Transverse colon (tissue), 4 donors: ENCODE measurements around the gene ST3GAL6. TPM values are rescaled to one million over a fixed set of nuclear protein-coding genes. Genes with fewer than 3 reads are reported as not detected.

Experiments
- DNase-seq: peaks from one replicate; pipeline ENCODE4 v3.0.0-alpha.2; 2019
- H3K27ac ChIP-seq, 4 donors: fragments of 200-600 bp; sonication (generic); 2 replicates each; pipeline ENCODE4 v1.5.1; 2016 to 2018; ENCODE audit warnings: inconsistent platforms in 4 of 4
- H3K27me3 ChIP-seq: fragments of 200-600 bp; sonication (generic); 2 replicates; pipeline ENCODE4 v1.5.1; 2017; ENCODE audit warnings: inconsistent platforms
- H3K36me3 ChIP-seq, 4 donors: fragments of 200-600 bp; sonication (generic); 2 replicates each; pipeline ENCODE4 v1.5.1; 2017 to 2019; ENCODE audit warnings: inconsistent platforms in 4 of 4
- H3K4me1 ChIP-seq, 4 donors: fragments of 200-600 bp; sonication (generic); 2 replicates each; pipeline ENCODE4 v1.5.1; 2017 to 2020; ENCODE audit warnings: inconsistent platforms in 4 of 4
- H3K4me3 ChIP-seq, 4 donors: fragments of 200-600 bp; sonication (generic); 1 replicate in 1 of 4; 2 replicates in 3 of 4; pipeline versions ENCODE4 v1.5.1 to v1.6.1; 2017 to 2019; ENCODE audit warnings: inconsistent platforms in 4 of 4
- H3K9me3 ChIP-seq, 2 donors: fragments of 200-600 bp; sonication (generic); 2 replicates each; pipeline ENCODE4 v1.5.1; 2017 to 2019; ENCODE audit warnings: inconsistent platforms in 2 of 2
- CTCF ChIP-seq, 5 experiments: fragments of 200-600 bp in 3 of 5; fragments of 450-650 bp in 2 of 5; sonication (generic) in 3 of 5; IDR thresholded peaks; 1 replicate in 2 of 5; 2 replicates in 3 of 5; pipeline ENCODE4 v1.5.1; 2016 to 2017; ENCODE audit warnings: antibody characterized with exemption in 5 of 5, inconsistent platforms in 3 of 5, mild to moderate bottlenecking in 2 of 5, moderate library complexity in 1 of 5
- EP300 ChIP-seq: sonication (generic); formaldehyde crosslinking; IDR thresholded peaks from one replicate; pipeline ENCODE4 v1.6.1; 2017; ENCODE audit warnings: antibody characterized with exemption, low read depth
- POLR2A ChIP-seq: fragments of 450-650 bp; IDR thresholded peaks from one replicate; pipeline ENCODE4 v1.6.1; 2016; ENCODE audit warnings: antibody characterized with exemption, mild to moderate bottlenecking, moderate library complexity
- POLR2AphosphoS5 ChIP-seq, 3 donors: sonication (generic); formaldehyde crosslinking; IDR thresholded peaks; one replicate each; pipeline ENCODE4 v1.6.1; 2016; ENCODE audit warnings: antibody characterized with exemption in 3 of 3
- WGBS, 2 donors: methylation state at CpG; one replicate each; pipeline ENCODE4 v1.1.5; 2018; ENCODE audit warnings: low coverage in 1 of 2; 5-methylcytosine and 5-hydroxymethylcytosine counted together
- in situ Hi-C, 4 donors: fragments of 200-750 bp; cut with MboI; loops; one replicate each; pipeline versions ENCODE4 v1.15.0 to v1.15.1; 2017; ENCODE audit warnings: low sequenced_read_pairs in 3 of 4, low pct_ligation_motif_present in 1 of 4, low pct_unique_long_range_greater_than_20kb in 1 of 4
- intact Hi-C: fragments of 100-400 bp; cut with DNase I; formaldehyde crosslinking; loops from one replicate; pipeline ENCODE4 v1.15.1; 2023; ENCODE audit warnings: low total_unique reads
- total RNA-seq, 4 donors: library from RNA; depleted of rRNA; stranded (reverse); fragments of >200 nt; gene quantifications; one replicate each; pipeline ENCODE4 v1.1.0, GENCODE V29; 2016

Gene ST3GAL6
- total RNA-seq, 4 donors from 2014 or later = 2.2 to 9.7 (median 2.6) TPM

GRCh38 chr3:98744283-98744682, 18.9 kb upstream of the ST3GAL6 start:
- H3K36me3 ChIP-seq = no peaks in the 10 kb centered on the region
- in situ Hi-C loops (no loop called here), intact Hi-C loops (no loop called here)
- no peak for DNase-seq
- no peaks in the 10 kb centered on the region for H3K9me3 ChIP-seq
- H3K27ac ChIP-seq = no peak overlapping the region
- TF ChIP-seq CTCF (IDR thresholded peaks at IDR 0.05) = no peak
- no peak for TF ChIP-seq POLR2A
- no peak for TF ChIP-seq EP300
- no peak for TF ChIP-seq POLR2AphosphoS5 (IDR thresholded peaks at IDR 0.05)
- H3K4me3 ChIP-seq = no peak overlapping the region
- no peaks in the 10 kb centered on the region for H3K27me3 ChIP-seq
- H3K4me1 ChIP-seq = no peaks in the 10 kb centered on the region

DNA sequence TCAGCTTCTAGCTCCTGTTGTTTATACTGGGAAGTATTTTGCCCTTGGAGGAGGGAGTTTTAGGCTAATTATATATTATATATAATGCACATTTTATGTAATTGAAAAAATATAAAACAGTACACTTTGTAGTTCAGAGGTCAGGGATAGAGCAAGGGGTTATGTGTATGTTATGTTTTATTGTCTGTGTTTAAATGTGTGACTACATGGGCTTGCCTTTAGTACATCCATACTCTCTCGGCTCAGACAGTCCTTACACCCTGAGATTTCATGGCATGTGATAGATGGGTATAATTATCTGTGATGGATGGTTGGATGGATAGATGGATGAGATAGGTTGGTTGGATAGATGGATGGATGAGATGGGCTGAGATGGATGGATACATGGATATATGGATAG, 17.4 kb upstream of the ST3GAL6 start:
- intact Hi-C loops (no loop called here), in situ Hi-C loops (no loop called here)
- no peaks in the 10 kb centered on the region for H3K4me1 ChIP-seq
- DNase-seq = no peak
- H3K27me3 ChIP-seq = no peaks in the 10 kb centered on the region
- no peak for TF ChIP-seq EP300
- TF ChIP-seq CTCF (IDR thresholded peaks at IDR 0.05) = no peak
- no peak for TF ChIP-seq POLR2AphosphoS5 (IDR thresholded peaks at IDR 0.05)
- WGBS, 2 donors = 79 to 83% methylated on average over 1 of the region's 1 CpG
- H3K27ac ChIP-seq = no peak overlapping the region
- H3K36me3 ChIP-seq = no peaks in the 10 kb centered on the region
- H3K4me3 ChIP-seq = no peak overlapping the region
- H3K9me3 ChIP-seq = no peaks in the 10 kb centered on the region

GRCh38 chr3:98746122-98746521, 17.0 kb upstream of the ST3GAL6 start:
- Histone ChIP-seq H3K36me3 (no peaks in the 10 kb centered on the region), H3K27me3 (no peaks in the 10 kb centered on the region), H3K4me1 (no peaks in the 10 kb centered on the region), H3K9me3 (no peaks in the 10 kb centered on the region), H3K27ac (no peak overlapping the region), H3K4me3 (no peak overlapping the region)
- intact Hi-C loops (no loop called here), in situ Hi-C loops (no loop called here)
- 75 to 85% methylated on average over 2 to 4 of the region's 4 CpGs for WGBS, 2 donors
- TF ChIP-seq EP300 (no peak), POLR2AphosphoS5 (IDR thresholded peaks at IDR 0.05) (no peak), POLR2A (no peak), CTCF (IDR thresholded peaks at IDR 0.05) (no peak)
- DNase-seq = no peak

DNA sequence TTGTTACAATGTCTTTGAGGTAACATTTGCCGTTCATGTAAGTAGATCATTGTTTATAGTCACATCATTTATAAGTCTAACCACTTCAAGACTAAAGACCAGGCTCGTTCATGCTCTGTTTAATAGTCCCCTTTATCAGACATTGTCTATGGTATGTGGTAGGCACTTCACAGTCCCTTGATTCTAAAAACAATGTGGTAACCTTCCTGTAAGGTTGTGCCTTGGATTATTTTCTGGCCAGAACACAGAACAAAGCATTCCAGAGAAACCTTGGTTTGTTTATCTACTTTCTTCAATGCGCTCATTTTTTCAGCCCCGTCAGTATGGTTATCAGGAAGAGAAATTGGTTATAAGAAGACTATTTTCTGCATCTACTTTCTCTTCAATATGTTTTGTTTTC, 16.3 kb upstream of the ST3GAL6 start:
- in situ Hi-C loops = no loop called here
- Histone ChIP-seq H3K4me3 (no peak overlapping the region), H3K27ac (no peak overlapping the region), H3K36me3 (no peaks in the 10 kb centered on the region), H3K9me3 (no peaks in the 10 kb centered on the region), H3K27me3 (no peaks in the 10 kb centered on the region), H3K4me1 (no peaks in the 10 kb centered on the region)
- 72 to 83% methylated on average over 3 to 4 of the region's 4 CpGs for WGBS, 2 donors
- DNase-seq = no peak
- TF ChIP-seq CTCF (IDR thresholded peaks at IDR 0.05) (no peak), EP300 (no peak), POLR2AphosphoS5 (IDR thresholded peaks at IDR 0.05) (no peak), POLR2A (no peak)
- intact Hi-C loops = no loop called here
